ENCODE results near the gene SNCG. TPM values are rescaled to one million over a fixed set of nuclear protein-coding genes. Genes with fewer than 3 reads are reported as not detected.
"Not testable (repeated sequence)": the region's sequence is repeated elsewhere in the genome, so short reads cannot be mapped to it uniquely, and the experiment has no call there.

The SNCG gene
- total RNA-seq, 1 experiment from 2014 or later, result 647 TPM

DNA sequence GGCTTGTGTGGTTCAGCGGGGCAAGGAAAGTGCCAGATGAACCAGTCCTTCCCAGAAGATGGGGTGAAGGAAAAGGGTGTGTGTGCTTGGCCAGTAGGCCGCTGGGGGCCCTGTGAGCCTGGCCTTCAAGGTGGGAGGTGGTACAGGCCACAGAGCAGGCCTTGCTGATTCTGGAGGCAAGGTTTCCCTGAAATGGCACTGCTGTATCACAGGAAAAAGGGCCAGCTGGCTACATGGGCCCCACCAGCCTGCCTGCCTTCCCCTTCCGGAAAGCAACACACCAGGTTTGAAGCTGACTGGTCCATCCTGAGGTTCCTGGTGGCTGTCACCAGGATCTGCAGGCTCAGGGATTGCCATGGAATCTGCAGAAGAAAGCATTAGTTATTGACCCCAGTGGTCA, 13.5 kb upstream of the SNCG start:
- no peak for DNase-seq (ENCODE audit: low spot score)

DNA sequence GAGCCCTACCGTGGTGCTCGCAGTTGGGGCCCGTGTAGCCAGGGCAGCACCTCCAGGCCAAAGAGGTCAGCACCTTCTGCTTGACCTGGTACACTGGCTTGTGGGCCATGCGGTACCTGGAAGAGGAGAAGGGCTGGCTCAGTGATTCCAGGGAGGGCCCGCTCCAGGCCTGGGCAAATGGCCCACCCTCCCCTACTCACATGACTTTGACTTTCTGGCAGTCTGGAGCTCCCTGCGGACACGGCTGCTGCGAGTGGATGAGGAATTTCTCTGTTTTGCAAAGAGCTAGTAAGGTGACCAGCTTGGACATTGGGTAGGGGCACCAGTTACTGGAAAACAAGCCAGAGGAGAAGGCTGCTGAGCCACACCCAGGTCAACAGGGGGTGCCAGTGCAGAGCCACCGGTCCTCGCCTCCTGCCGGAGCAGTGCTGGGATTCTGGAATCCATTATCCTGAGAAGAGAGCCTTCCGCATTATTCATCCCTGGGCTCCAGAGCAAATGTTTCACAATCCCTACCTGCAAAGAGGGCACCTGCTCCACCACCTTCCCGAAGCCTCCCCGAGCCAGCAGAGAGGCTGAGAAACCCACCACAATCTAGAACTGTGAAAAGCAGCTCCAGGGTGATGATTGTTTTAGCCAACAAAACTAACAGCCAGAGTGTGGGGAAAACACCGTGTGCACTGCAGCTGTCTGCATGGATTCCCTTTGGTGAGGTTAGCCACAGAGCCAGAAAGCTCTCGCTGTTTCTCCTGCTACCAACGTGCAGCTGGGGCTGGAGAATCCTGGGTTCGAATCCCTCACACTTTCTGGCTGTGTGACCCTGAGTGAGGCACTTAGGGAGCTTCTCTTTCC, 12.8 kb upstream of the SNCG start:
- DNase-seq (ENCODE audit: low spot score), result peak; percentile 64

DNA sequence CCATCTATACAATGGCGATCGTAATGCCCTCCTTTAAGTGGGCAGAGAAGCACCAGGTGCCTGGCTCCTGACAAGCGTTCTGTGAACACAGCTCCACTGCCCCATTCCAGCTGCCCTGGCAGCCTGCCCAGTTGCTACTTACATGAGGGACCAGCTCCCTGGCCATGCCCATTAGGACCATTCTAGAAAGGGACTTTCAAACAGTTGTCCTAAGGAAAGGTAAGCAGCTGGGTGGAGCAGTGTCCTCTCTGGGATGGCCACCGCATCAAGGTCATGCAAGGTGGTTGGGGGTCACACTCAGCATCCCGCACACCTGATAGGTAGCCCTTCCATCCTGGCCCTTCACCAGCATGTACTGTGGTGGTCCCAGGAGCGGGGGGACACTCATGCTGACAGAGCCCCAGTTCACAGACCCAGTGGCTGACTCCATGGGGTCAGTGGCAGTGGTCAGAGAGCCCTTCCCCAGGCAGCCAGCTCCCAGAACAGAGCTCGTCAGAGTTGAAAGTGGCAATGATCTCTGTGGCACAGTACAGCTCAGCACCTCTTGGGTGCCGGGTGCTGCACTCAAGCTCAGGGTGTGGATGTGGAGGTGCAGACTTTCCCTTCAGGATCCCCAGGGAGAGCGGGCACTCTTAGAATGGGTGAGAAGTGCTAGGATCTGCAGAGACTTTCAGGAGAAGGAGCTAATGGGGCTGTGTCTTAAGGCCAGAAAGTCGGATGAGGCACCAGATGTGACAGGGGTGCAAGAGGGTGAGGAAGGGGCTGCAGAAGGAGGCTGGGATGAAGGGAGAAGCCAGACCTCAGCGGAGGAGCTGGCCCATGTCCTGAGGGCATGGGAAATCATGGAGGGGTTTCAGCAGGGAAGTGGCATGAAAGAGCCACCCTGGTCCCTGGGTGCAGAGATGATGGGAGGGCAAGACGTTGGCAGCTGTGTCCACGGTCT, 11.9 kb upstream of the SNCG start:
- DNase-seq (ENCODE audit: low spot score), result peak; percentile 55

- DNase-seq (ENCODE audit: low spot score), result not testable (repeated sequence)
Observed at GRCh38 chr10:86947806-86948205, 10.6 kb upstream of the SNCG start.

DNA sequence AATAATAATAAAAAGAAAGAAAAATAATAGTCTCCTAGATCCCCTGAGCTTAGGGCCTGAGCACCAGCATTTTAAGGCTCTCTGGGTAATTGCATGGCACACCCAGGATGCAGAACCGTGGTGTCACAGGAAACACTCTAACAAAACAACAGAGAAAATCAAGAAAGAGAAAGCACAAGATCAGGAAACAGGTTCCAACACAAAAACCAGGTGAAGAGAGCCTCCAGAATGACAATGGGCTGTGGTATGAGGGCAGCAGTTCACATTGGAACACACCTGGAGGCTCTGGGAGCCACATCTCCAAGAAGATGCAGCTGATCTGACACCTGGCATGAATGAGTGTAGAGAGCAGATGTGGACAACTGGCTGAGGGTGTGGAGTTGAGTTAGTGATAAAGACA, 8.1 kb upstream of the SNCG start:
- DNase-seq (ENCODE audit: low spot score), result no peak

- DNase-seq (ENCODE audit: low spot score), result no peak
Observed at GRCh38 chr10:86951184-86951761, 7.1 kb upstream of the SNCG start.

GRCh38 chr10:86952106-86952505, 6.3 kb upstream of the SNCG start:
- no peak for DNase-seq (ENCODE audit: low spot score)

DNA sequence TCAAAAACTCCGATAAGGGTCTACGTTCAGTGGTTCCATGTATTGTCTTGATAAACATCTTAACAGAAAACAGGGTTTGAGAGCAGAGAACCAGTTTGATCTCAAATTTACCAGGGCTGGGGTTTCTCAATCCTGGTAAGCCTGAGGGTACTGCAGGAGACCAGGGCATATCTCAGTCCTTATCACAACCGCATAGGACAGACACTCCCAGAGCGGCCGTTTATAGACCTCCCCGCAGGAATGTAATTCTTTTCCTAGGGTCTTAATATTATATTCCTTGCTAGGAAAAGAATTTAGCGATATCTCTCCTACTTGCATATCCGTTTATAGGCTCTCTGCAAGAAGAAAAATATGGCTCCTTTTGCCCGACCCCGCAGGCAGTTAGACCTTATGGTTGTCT, 5.7 kb upstream of the SNCG start:
- not testable (repeated sequence) for DNase-seq (ENCODE audit: low spot score)

GRCh38 chr10:86953747-86954680, 4.4 kb upstream of the SNCG start:
- peak; percentile 92 for DNase-seq (ENCODE audit: low spot score)

GRCh38 chr10:86954681-86955500, 3.5 kb upstream of the SNCG start:
- DNase-seq (ENCODE audit: low spot score), result no peak

GRCh38 chr10:86955501-86956194, 2.8 kb upstream of the SNCG start:
- no peak for DNase-seq (ENCODE audit: low spot score)

DNA sequence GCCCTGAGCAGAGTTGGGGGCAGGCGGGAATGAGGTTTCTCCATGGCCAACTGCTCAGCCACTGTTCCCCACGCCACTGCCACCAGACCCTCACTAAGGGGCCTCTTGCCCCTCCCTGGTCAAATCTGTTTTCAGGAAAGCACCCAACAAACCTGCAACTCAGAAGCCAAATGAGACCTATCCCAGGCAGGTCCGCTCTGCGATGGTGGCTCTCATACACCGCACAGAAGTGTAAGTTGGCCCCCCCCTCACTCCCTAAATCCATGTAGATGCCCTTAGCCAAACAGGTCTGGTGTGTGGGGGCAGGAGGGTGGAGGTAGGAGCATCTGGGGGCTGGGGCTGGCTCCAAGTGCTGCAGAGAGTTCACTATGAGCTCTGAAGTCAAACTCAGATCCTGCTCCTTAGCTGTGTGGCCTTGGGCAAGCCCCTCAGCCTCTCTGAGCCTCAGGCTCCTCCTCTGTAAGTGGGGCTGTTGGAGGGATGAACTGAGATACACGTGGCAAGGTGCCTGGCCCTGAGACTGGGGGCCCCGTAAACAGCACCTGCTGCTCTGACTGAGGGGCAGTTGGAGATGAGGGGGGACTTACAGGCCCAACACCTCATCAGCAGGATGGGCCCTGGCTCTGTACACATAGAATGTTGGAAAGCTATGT, 2.1 kb upstream of the SNCG start:
- no peak for DNase-seq (ENCODE audit: low spot score)

- DNase-seq (ENCODE audit: low spot score), result no peak
Observed at GRCh38 chr10:86956848-86957448, 1.5 kb upstream of the SNCG start.

DNA sequence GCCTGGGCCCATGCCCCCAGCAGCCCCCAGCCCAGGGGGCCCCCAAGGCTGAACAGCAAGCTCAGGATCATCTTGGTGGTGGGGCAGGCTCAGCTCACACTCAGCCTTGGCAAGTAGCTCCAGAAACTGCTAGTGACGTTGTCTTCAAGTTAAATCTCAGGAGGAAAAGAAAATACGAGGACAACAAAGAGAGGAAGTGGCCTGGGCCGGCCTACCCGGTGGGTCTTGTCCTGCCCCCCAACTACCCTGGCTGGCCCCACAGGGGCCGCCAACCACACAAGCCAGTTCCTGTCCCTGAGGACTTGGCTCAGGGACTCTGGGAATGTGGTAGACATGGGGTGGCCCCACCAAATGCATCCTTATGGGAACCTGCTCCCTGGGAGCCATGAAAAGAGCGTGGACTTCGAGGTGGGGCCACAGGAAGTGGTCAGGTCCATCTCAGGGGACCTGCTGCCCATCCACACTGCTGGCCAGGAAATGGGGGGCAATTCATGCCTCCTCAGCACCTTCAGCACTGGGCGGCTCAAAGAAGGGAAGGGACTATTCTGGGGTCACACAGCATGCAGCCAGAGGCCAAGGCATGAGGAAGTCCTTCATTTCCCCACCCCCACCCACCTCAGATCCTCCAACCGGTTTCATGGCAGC, 806 bp upstream of the SNCG start, which contains the start of gene MMRN2:
Gene MMRN2, minus strand, starts transcription at position 145 of the 645 bp plus-strand sequence. Its CDS starts 74 bp downstream, at position 71.
- no peak for DNase-seq (ENCODE audit: low spot score)

DNA sequence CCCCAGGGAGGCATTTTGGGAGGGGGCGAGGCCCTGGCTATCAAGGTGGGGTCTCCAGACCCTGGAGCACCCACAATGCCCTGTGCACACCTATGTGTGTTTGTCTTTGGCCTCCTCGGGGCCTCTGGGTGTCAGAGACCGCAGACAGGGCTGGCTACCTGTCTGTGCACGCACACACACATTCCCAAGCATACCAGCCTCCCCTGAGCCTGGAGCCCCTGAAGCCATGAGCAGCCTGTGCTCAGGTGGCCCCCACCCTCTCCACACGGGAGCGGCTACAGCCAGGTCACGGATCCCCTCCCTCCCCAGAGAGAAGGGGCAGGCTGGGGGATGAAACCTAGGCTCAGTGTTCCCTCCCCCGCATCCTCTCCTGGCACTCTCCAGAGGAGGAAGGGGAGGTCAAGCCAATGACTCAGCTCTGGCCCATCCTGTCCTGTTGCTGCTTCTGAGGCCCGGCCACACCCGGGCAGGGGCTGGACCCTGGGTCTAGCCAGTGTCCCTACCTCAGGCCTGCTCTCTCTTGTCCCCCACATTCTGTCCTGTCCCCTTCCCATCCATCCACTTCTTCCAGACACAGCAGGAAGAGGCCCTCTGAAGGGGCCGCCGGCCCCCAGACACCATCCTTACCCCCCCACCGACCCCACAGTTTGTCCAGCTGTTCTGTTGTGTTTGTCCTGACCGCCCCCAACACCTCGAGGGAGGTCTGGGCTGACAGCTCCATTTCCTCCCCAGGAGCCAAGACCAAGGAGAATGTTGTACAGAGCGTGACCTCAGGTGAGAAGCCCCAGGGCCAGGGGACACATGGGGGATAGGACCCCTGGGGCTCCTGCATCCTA, 720 bp downstream of the SNCG start:
- peak; percentile 74 for DNase-seq (ENCODE audit: low spot score)

DNA sequence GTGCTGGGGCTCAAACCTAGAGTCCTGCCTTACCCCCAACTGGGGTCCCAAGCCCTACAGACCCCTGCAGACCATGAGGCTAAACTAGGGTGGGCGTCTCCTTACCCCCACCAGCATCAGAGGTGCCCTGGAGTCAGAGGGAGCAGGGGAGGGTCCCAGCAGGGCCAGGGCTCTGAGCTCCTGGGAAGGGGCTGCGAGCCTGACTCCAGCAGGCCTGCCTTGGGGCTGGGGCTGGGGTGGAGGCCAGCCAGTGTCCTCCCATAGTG, 1.3 kb downstream of the SNCG start:
- DNase-seq (ENCODE audit: low spot score), result no peak

All from HT-29 (cell line).